Neural crest cell (in vitro differentiated cells): ENCODE data around the gene SPATA13. TPM values are rescaled to one million over a fixed set of nuclear protein-coding genes. Genes with fewer than 3 reads are reported as not detected.

ENCODE experiments used
- DNase-seq: peaks from one replicate; pipeline ENCODE4 v3.0.0; 2021; ENCODE audit warnings: low read depth, mixed read lengths, low spot score
- H3K27ac Mint-ChIP-seq: one replicate; pipeline ENCODE4 v1.8.0; 2021; ENCODE audit warnings: mild to moderate bottlenecking, mixed read lengths; ENCODE audit not compliant: unreplicated experiment
- H3K27me3 Mint-ChIP-seq: 2 replicates; pipeline ENCODE4 v1.8.0; 2021; ENCODE audit warnings: low read depth, mild to moderate bottlenecking, mixed read lengths
- H3K36me3 Mint-ChIP-seq: 2 replicates; pipeline ENCODE4 v1.8.0; 2021; ENCODE audit warnings: low read depth, mild to moderate bottlenecking, mixed read lengths
- H3K4me1 Mint-ChIP-seq: 2 replicates; pipeline ENCODE4 v1.8.0; 2021; ENCODE audit warnings: mixed read lengths
- H3K4me3 Mint-ChIP-seq: one replicate; pipeline ENCODE4 v1.8.0; 2021; ENCODE audit warnings: mild to moderate bottlenecking, mixed read lengths
- H3K9me3 Mint-ChIP-seq: 2 replicates; pipeline ENCODE4 v1.8.0; 2021; ENCODE audit warnings: mixed read lengths
- CTCF ChIP-seq: fragments of 200-600 bp; sonication (generic); conservative IDR thresholded peaks from 2 replicates; pipeline ENCODE4 v1.5.0; 2021; ENCODE audit warnings: antibody characterized with exemption, mild to moderate bottlenecking
- total RNA-seq: library from RNA; stranded (reverse); gene quantifications from 2 replicates; pipeline ENCODE4 v1.2.1, GENCODE V29; 2021

SPATA13 gene
- total RNA-seq, 1 donor from 2014 or later, result 45.8 TPM

GRCh38 chr13:24273926-24274325 is 113.4 kb downstream of the SPATA13 start:
- Mint-ChIP-seq H3K27ac (no peak overlapping the region), H3K4me1 (peaks cover 43% of the 10 kb centered on the region), H3K36me3 (peaks cover 2% of the 10 kb centered on the region), H3K27me3 (no peaks in the 10 kb centered on the region), H3K4me3 (no peak overlapping the region), H3K9me3 (no peaks in the 10 kb centered on the region)
- DNase-seq, result no peak
- TF ChIP-seq CTCF, result no peak

GRCh38 chr13:24274452-24275021 is 114.0 kb downstream of the SPATA13 start:
- H3K27ac Mint-ChIP-seq, result no peak overlapping the region
- no peaks in the 10 kb centered on the region for H3K27me3 Mint-ChIP-seq
- H3K4me3 Mint-ChIP-seq, result no peak overlapping the region
- H3K36me3 Mint-ChIP-seq, result peaks cover 2% of the 10 kb centered on the region
- no peak for DNase-seq
- peaks cover 43% of the 10 kb centered on the region for H3K4me1 Mint-ChIP-seq
- no peaks in the 10 kb centered on the region for H3K9me3 Mint-ChIP-seq
- no peak for TF ChIP-seq CTCF

- H3K4me1 Mint-ChIP-seq, result peaks cover 44% of the 10 kb centered on the region
- no peak for TF ChIP-seq CTCF
Observed at GRCh38 chr13:24275041-24275440, 114.5 kb downstream of the SPATA13 start.

GRCh38 chr13:24276306-24276705 is 115.8 kb downstream of the SPATA13 start:
- no peak for DNase-seq
- Mint-ChIP-seq H3K27me3 (no peaks in the 10 kb centered on the region), H3K4me3 (no peak overlapping the region), H3K4me1 (peaks cover 39% of the 10 kb centered on the region), H3K27ac (no peak overlapping the region), H3K9me3 (no peaks in the 10 kb centered on the region), H3K36me3 (peaks cover 2% of the 10 kb centered on the region)
- TF ChIP-seq CTCF, result no peak

More at GRCh38 chr13:24275041-24275440, 114.5 kb downstream of the SPATA13 start:
- H3K36me3 Mint-ChIP-seq, result peaks cover 2% of the 10 kb centered on the region
- no peak overlapping the region for H3K4me3 Mint-ChIP-seq
- H3K9me3 Mint-ChIP-seq, result no peaks in the 10 kb centered on the region
- H3K27ac Mint-ChIP-seq, result no peak overlapping the region
- no peak for DNase-seq
- no peaks in the 10 kb centered on the region for H3K27me3 Mint-ChIP-seq

- DNase-seq, result no peak
Observed at GRCh38 chr13:24276861-24277260, 116.3 kb downstream of the SPATA13 start.

More at GRCh38 chr13:24276861-24277260, 116.3 kb downstream of the SPATA13 start:
- no peak overlapping the region for H3K4me3 Mint-ChIP-seq
- no peak overlapping the region for H3K27ac Mint-ChIP-seq
- TF ChIP-seq CTCF, result no peak
- H3K36me3 Mint-ChIP-seq, result peaks cover 2% of the 10 kb centered on the region
- peaks cover 34% of the 10 kb centered on the region for H3K4me1 Mint-ChIP-seq
- no peaks in the 10 kb centered on the region for H3K9me3 Mint-ChIP-seq
- H3K27me3 Mint-ChIP-seq, result no peaks in the 10 kb centered on the region
